ENCODE results near the gene FMNL2. TPM values are rescaled to one million over a fixed set of nuclear protein-coding genes. Genes with fewer than 3 reads are reported as not detected.

The FMNL2 gene
- total RNA-seq, 1 experiment from 2014 or later = 33.6 TPM

- intact Hi-C loops (cut with micrococcal nuclease; ENCODE audit: unreplicated experiment) = no loop called here
- Histone ChIP-seq H3K9me3 (ENCODE audit: control insufficient read depth, insufficient read depth, low read depth, low read length) (no peaks in the 10 kb centered on the region), H3K36me3 (ENCODE audit: control insufficient read depth, insufficient read depth, low read length) (no peaks in the 10 kb centered on the region), H3K4me1 (ENCODE audit: control insufficient read depth, insufficient read depth, low read length) (0 out of 2 replicates have a peak, but pooled peaks cover 4% of the 10 kb centered on the region), H3K27ac (ENCODE audit: low read length) (no peak overlapping the region), H3K4me3 (ENCODE audit: low read depth in 2 of 2, low read length in 2 of 2) (no peak overlapping the region), H3K27me3 (ENCODE audit: control insufficient read depth, insufficient read depth, low read length) (no peaks in the 10 kb centered on the region)
- no TSS peak for BruUV-seq (replicated peaks)
- DNase-seq (ENCODE audit: low read depth, low spot score) (no peak), ATAC-seq (no peak)
- TF ChIP-seq, protein P1, sequence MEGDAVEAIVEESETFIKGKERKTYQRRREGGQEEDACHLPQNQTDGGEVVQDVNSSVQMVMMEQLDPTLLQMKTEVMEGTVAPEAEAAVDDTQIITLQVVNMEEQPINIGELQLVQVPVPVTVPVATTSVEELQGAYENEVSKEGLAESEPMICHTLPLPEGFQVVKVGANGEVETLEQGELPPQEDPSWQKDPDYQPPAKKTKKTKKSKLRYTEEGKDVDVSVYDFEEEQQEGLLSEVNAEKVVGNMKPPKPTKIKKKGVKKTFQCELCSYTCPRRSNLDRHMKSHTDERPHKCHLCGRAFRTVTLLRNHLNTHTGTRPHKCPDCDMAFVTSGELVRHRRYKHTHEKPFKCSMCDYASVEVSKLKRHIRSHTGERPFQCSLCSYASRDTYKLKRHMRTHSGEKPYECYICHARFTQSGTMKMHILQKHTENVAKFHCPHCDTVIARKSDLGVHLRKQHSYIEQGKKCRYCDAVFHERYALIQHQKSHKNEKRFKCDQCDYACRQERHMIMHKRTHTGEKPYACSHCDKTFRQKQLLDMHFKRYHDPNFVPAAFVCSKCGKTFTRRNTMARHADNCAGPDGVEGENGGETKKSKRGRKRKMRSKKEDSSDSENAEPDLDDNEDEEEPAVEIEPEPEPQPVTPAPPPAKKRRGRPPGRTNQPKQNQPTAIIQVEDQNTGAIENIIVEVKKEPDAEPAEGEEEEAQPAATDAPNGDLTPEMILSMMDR (IDR thresholded peaks at IDR 0.05) = no peak
- TF ChIP-seq SIN3A (IDR thresholded peaks at IDR 0.05; ENCODE audit: borderline replicate concordance, insufficient read depth, low read depth, low read length) (no peak), REST (IDR thresholded peaks at IDR 0.05; ENCODE audit: insufficient read depth in 1 of 2, low read depth in 2 of 2, low read length in 1 of 2) (no peak)
- ChIA-PET CTCF (no interaction called here), POLR2A (no interaction called here)
- in situ Hi-C loops (cut with HindIII; ENCODE audit: low pct_unique_long_range_greater_than_20kb, low sequenced_read_pairs) = no loop called here
Measured at GRCh38 chr2:152370783-152371182, 35.8 kb downstream of the FMNL2 start.

DNA sequence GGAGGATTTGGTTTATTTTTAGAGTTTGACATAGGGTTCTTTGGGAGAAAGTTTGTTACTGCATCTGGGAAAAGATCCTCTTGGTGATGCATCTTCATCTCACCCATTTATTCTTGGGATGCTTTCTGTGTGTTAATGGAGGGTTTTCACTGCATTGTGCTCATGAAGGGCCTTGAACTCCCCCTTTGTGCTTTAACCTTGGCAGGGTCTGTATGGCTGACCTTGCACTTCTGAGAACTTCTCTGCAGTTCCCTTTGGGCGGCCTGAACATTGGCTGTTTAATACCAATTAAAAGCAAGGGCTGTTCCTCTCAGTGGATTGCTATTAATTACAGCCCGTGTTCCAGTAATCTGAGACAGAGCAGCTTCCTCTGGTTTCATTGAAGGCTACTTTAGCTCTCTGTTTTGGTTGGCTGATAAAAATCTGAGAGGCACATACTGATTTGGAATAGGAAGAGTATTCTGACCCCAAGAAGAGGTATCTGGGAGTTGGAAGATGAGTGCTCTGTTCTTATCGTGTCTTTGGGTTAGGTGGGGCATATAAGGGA lies 37.5 kb downstream of the FMNL2 start:
- in situ Hi-C loops (cut with HindIII; ENCODE audit: low pct_unique_long_range_greater_than_20kb, low sequenced_read_pairs) (no loop called here), intact Hi-C loops (cut with micrococcal nuclease; ENCODE audit: unreplicated experiment) (no loop called here)
- no peak overlapping the region for H3K4me3 ChIP-seq (ENCODE audit: low read depth in 2 of 2, low read length in 2 of 2)
- ChIA-PET POLR2A (no interaction called here), CTCF (no interaction called here)
- no peaks in the 10 kb centered on the region for H3K36me3 ChIP-seq (ENCODE audit: control insufficient read depth, insufficient read depth, low read length)
- TF ChIP-seq REST (IDR thresholded peaks at IDR 0.05; ENCODE audit: insufficient read depth in 1 of 2, low read depth in 2 of 2, low read length in 1 of 2) (no peak), TCF7L2 (IDR thresholded peaks at IDR 0.05; ENCODE audit: low read depth, low read length) (no peak)
- H3K9me3 ChIP-seq (ENCODE audit: control insufficient read depth, insufficient read depth, low read depth, low read length) = no peaks in the 10 kb centered on the region
- no peak overlapping the region for H3K27ac ChIP-seq (ENCODE audit: low read length)
- no TSS peak for BruUV-seq (replicated peaks)
- H3K27me3 ChIP-seq (ENCODE audit: control insufficient read depth, insufficient read depth, low read length) = no peaks in the 10 kb centered on the region
- ATAC-seq (no peak), DNase-seq (ENCODE audit: low read depth, low spot score) (no peak)
- H3K4me1 ChIP-seq (ENCODE audit: control insufficient read depth, insufficient read depth, low read length) = peaks cover 8% of the 10 kb centered on the region; the same call in 1 of the 2 replicates

Measured in Panc1 (cell line).